HG02763 (cell line): ENCODE data around the gene NPHP4.

Experiments
- ATAC-seq: cut with Tn5 transposase; IDR thresholded peaks from one replicate; pipeline ENCODE4 v1.9.1; 2021; ENCODE audit warnings: mild to moderate bottlenecking, moderate library complexity; ENCODE audit not compliant: unreplicated experiment

The NPHP4 gene

GRCh38 chr1:5820026-5820421 lies 172.2 kb downstream of the NPHP4 start:
- no peak for ATAC-seq

GRCh38 chr1:5819391-5820025 lies 172.7 kb downstream of the NPHP4 start:
- no peak for ATAC-seq

GRCh38 chr1:5818755-5819154 lies 173.5 kb downstream of the NPHP4 start:
- ATAC-seq, result no peak

- ATAC-seq, result no peak
Measured at GRCh38 chr1:5815716-5816115, 176.5 kb downstream of the NPHP4 start.

- no peak for ATAC-seq
Measured at GRCh38 chr1:5815211-5815610, 177.0 kb downstream of the NPHP4 start.

- no peak for ATAC-seq
Measured at GRCh38 chr1:5814046-5814619, 178.1 kb downstream of the NPHP4 start.

- ATAC-seq, result no peak
Measured at GRCh38 chr1:5813480-5813879, 178.7 kb downstream of the NPHP4 start.
